ENCODE measurements around the gene VWA5B1.

The VWA5B1 gene

GRCh38 chr1:20325844-20326420 is 35.3 kb downstream of the VWA5B1 start:
- no peak overlapping the region for H3K27ac ChIP-seq (ENCODE audit: low read length)
- no peak overlapping the region for H3K4me2 ChIP-seq (ENCODE audit: low read depth, low read length)
- no peaks in the 10 kb centered on the region for H3K9me2 ChIP-seq (replicated peaks; ENCODE audit: insufficient read depth, low read length)
- H3K4me3 ChIP-seq (ENCODE audit: low read length): no peak overlapping the region
- no peaks in the 10 kb centered on the region for H3F3A ChIP-seq (ENCODE audit: insufficient read depth, low read length)
- H3K79me2 ChIP-seq (ENCODE audit: low read length): no peaks in the 10 kb centered on the region
- no peak overlapping the region for H3K9ac ChIP-seq (ENCODE audit: low read length)
- H3K36me3 ChIP-seq (replicated peaks; ENCODE audit: insufficient read depth, low read length): no peaks in the 10 kb centered on the region
- H3K27me3 ChIP-seq (replicated peaks; ENCODE audit: insufficient read depth, low read length): peaks cover 95% of the 10 kb centered on the region
- no peaks in the 10 kb centered on the region for H3K9me3 ChIP-seq (replicated peaks; ENCODE audit: insufficient read depth, low read length)
- H4K20me1 ChIP-seq (ENCODE audit: insufficient read depth, low read length): no peaks in the 10 kb centered on the region
- TF ChIP-seq EZH2phosphoT487 (IDR thresholded peaks at IDR 0.05; ENCODE audit: low read length): no peak
- TF ChIP-seq, protein P1, sequence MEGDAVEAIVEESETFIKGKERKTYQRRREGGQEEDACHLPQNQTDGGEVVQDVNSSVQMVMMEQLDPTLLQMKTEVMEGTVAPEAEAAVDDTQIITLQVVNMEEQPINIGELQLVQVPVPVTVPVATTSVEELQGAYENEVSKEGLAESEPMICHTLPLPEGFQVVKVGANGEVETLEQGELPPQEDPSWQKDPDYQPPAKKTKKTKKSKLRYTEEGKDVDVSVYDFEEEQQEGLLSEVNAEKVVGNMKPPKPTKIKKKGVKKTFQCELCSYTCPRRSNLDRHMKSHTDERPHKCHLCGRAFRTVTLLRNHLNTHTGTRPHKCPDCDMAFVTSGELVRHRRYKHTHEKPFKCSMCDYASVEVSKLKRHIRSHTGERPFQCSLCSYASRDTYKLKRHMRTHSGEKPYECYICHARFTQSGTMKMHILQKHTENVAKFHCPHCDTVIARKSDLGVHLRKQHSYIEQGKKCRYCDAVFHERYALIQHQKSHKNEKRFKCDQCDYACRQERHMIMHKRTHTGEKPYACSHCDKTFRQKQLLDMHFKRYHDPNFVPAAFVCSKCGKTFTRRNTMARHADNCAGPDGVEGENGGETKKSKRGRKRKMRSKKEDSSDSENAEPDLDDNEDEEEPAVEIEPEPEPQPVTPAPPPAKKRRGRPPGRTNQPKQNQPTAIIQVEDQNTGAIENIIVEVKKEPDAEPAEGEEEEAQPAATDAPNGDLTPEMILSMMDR (IDR thresholded peaks at IDR 0.05; ENCODE audit: low read length): no peak
- TF ChIP-seq EZH2 (optimal IDR thresholded peaks at IDR 0.05; ENCODE audit: low read depth, low read length): no peak
- no peaks in the 10 kb centered on the region; the same call in 1 of the 2 replicates for H3K4me1 ChIP-seq (ENCODE audit: low read length)
- no peak overlapping the region for H2AFZ ChIP-seq (ENCODE audit: low read length)
- DNase-seq: no peak

DNA sequence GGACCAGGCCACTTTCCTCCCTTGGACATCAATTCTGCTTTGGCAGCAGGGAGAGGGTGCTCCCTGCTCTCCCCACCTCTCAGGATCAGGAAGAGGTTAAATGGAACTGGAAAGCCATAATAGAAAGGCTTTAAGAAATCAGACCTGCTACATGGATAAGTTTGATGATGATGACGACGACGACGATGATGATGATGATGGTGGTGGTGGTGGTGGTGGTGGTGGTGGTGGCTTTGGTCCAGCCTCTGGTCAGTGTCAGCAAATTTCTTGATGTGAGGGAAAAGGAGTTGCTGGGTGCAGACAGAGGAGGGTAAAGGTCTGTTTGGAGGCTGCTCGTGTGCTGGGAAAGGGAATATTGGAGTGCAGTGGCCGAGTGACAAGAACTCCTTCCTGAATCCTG is 36.8 kb downstream of the VWA5B1 start:
- Histone ChIP-seq H3K4me3 (ENCODE audit: low read length) (no peak overlapping the region), H3K9me3 (replicated peaks; ENCODE audit: insufficient read depth, low read length) (no peaks in the 10 kb centered on the region), H4K20me1 (ENCODE audit: insufficient read depth, low read length) (no peaks in the 10 kb centered on the region), H3F3A (ENCODE audit: insufficient read depth, low read length) (no peaks in the 10 kb centered on the region), H2AFZ (ENCODE audit: low read length) (no peak overlapping the region), H3K4me1 (ENCODE audit: low read length) (no peaks in the 10 kb centered on the region), H3K4me2 (ENCODE audit: low read depth, low read length) (no peak overlapping the region), H3K9ac (ENCODE audit: low read length) (no peak overlapping the region), H3K9me2 (replicated peaks; ENCODE audit: insufficient read depth, low read length) (no peaks in the 10 kb centered on the region), H3K27me3 (replicated peaks; ENCODE audit: insufficient read depth, low read length) (peaks cover 93% of the 10 kb centered on the region), H3K79me2 (ENCODE audit: low read length) (no peaks in the 10 kb centered on the region), H3K36me3 (replicated peaks; ENCODE audit: insufficient read depth, low read length) (no peaks in the 10 kb centered on the region), H3K27ac (ENCODE audit: low read length) (no peak overlapping the region)
- DNase-seq: no peak
- TF ChIP-seq, protein P1 (IDR thresholded peaks at IDR 0.05; ENCODE audit: low read length): no peak
- TF ChIP-seq EZH2 (optimal IDR thresholded peaks at IDR 0.05; ENCODE audit: low read depth, low read length): no peak
- no peak for TF ChIP-seq EZH2phosphoT487 (IDR thresholded peaks at IDR 0.05; ENCODE audit: low read length)

DNA sequence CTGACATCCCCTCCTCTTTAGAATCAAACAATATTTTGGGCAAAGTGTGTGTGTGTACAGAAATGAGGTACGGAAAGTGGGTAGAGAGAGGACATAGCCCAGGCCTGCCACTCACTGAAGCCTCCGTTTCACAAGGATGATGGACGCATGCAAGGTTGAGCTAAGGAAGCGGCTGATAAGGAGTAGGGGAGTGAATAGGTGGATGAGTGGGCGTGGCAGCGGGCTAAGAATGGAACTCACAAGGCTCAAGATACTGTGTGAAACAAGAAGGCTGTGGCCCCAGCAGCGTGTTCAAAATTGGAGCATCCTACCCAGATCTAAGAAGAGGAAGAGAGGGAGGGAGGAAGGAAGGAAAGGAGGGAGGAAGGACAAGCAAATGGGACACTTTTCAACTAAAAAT is 37.5 kb downstream of the VWA5B1 start:
- H3K9ac ChIP-seq (ENCODE audit: low read length): no peak overlapping the region
- H3K27me3 ChIP-seq (replicated peaks; ENCODE audit: insufficient read depth, low read length): peaks cover 93% of the 10 kb centered on the region
- H3F3A ChIP-seq (ENCODE audit: insufficient read depth, low read length): no peaks in the 10 kb centered on the region
- H3K4me1 ChIP-seq (ENCODE audit: low read length): no peaks in the 10 kb centered on the region
- H3K9me2 ChIP-seq (replicated peaks; ENCODE audit: insufficient read depth, low read length): no peaks in the 10 kb centered on the region
- H3K36me3 ChIP-seq (replicated peaks; ENCODE audit: insufficient read depth, low read length): no peaks in the 10 kb centered on the region
- no peaks in the 10 kb centered on the region for H3K79me2 ChIP-seq (ENCODE audit: low read length)
- no peaks in the 10 kb centered on the region for H3K9me3 ChIP-seq (replicated peaks; ENCODE audit: insufficient read depth, low read length)
- no peaks in the 10 kb centered on the region for H4K20me1 ChIP-seq (ENCODE audit: insufficient read depth, low read length)
- no peak for DNase-seq
- no peak overlapping the region for H3K27ac ChIP-seq (ENCODE audit: low read length)
- H3K4me2 ChIP-seq (ENCODE audit: low read depth, low read length): no peak overlapping the region
- TF ChIP-seq EZH2 (optimal IDR thresholded peaks at IDR 0.05; ENCODE audit: low read depth, low read length) (no peak), EZH2phosphoT487 (IDR thresholded peaks at IDR 0.05; ENCODE audit: low read length) (no peak)
- TF ChIP-seq, protein P1 (IDR thresholded peaks at IDR 0.05; ENCODE audit: low read length): no peak
- no peak overlapping the region for H3K4me3 ChIP-seq (ENCODE audit: low read length)
- no peak overlapping the region for H2AFZ ChIP-seq (ENCODE audit: low read length)
